Tibial artery (tissue), 4 donors: ENCODE measurements around the gene RPS5.

Experiments
- DNase-seq, 2 donors: peaks; one replicate each; pipeline ENCODE4 v3.0.0-alpha.2; 2019
- H3K27ac ChIP-seq, 2 donors: fragments of 200-600 bp; sonication (generic) in 1 of 2; 1 replicate in 1 of 2; 2 replicates in 1 of 2; pipeline ENCODE4 v1.5.1; 2018 to 2019; ENCODE audit warnings: mild to moderate bottlenecking in 1 of 2
- H3K27me3 ChIP-seq, 2 donors: fragments of 200-600 bp; sonication (generic) in 1 of 2; one replicate each; pipeline versions ENCODE4 v1.5.1 to v1.6.0; 2016 to 2019
- H3K36me3 ChIP-seq, 3 donors: fragments of 200-600 bp; sonication (generic) in 2 of 3; one replicate each; pipeline ENCODE4 v1.5.1; 2016 to 2019; ENCODE audit warnings: mild to moderate bottlenecking in 2 of 3
- H3K4me1 ChIP-seq, 4 donors: fragments of 200-600 bp; sonication (generic) in 2 of 4; 1 replicate in 3 of 4; 2 replicates in 1 of 4; pipeline ENCODE4 v1.5.1; 2016 to 2019
- H3K4me3 ChIP-seq, 2 donors: fragments of 200-600 bp; sonication (generic) in 1 of 2; 1 replicate in 1 of 2; 2 replicates in 1 of 2; pipeline ENCODE4 v1.5.1; 2018 to 2019; ENCODE audit warnings: mild to moderate bottlenecking in 2 of 2
- H3K9me3 ChIP-seq, 3 donors: fragments of 200-600 bp; sonication (generic) in 1 of 3; one replicate each; pipeline ENCODE4 v1.5.1; 2016 to 2019
- intact Hi-C: fragments of 100-400 bp; cut with DNase I; formaldehyde crosslinking; loops from one replicate; pipeline ENCODE4 v1.15.0; 2023; ENCODE audit warnings: low total_unique reads
- TF ChIP-seq, protein P1 (sequence below), 2 experiments: fragments of 200-600 bp in 1 of 2; fragments of 450-650 bp in 1 of 2; IDR thresholded peaks; one replicate each; pipeline ENCODE4 v1.5.1; 2017 to 2019; ENCODE audit warnings: antibody characterized with exemption in 2 of 2, mild to moderate bottlenecking in 1 of 2, moderate library complexity in 1 of 2

RPS5 gene

DNA sequence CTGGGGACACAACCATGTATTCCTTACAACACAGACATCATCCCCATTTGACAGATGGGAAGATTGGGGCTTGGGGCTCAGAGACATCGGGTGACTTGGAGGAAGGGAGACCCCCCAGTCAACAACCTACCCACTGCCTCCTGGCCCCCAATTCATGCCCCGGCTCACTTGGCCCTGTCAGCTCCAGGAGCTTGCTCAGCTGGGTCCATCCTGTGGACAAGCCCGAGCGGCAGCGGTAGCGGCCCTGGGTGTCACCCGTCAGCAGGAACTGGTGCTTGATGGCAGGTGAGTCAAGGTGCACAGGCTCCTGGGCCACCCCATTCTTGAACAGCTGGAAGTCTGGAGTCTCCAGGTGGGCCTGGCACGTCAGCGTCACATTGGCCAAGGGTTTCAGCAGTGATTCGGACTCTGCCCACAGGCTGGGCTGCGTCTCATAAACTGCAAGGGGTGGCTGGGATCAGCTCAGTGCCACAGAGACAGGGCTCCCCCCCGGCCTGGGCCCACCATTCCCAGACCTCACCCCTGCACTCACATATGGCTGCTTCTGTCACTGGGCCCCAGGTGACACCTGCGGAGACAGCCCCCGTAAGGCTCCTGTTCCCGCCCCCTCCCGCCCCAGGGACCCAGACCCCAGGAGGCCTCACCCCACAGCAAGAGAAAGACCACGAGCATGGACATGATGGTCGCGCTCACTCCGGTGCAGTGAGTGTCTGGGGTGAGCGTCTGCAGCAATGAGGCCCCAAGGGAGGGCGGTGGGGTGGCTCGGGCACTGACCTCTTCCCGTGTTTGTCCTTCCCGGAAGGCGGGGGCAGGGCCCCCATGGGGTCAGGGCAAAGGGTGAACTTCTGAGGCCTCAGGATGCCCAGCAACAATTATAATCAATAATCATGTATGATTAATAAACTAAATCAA is 34.1 kb upstream of the RPS5 start, which contains the start of gene A1BG:
Gene A1BG (minus strand): TSS at position 733 of the 912 bp plus-strand sequence. CDS start 55 bp downstream, at position 678.
- H3K27me3 ChIP-seq, result peaks cover 0 to 31% of the 10 kb centered on the region in 2 donors
- no peak within 1 kb of the TSS for H3K4me3 ChIP-seq
- no peak for DNase-seq
- no peaks in the 10 kb centered on the region for H3K9me3 ChIP-seq
- TF ChIP-seq, protein P1, sequence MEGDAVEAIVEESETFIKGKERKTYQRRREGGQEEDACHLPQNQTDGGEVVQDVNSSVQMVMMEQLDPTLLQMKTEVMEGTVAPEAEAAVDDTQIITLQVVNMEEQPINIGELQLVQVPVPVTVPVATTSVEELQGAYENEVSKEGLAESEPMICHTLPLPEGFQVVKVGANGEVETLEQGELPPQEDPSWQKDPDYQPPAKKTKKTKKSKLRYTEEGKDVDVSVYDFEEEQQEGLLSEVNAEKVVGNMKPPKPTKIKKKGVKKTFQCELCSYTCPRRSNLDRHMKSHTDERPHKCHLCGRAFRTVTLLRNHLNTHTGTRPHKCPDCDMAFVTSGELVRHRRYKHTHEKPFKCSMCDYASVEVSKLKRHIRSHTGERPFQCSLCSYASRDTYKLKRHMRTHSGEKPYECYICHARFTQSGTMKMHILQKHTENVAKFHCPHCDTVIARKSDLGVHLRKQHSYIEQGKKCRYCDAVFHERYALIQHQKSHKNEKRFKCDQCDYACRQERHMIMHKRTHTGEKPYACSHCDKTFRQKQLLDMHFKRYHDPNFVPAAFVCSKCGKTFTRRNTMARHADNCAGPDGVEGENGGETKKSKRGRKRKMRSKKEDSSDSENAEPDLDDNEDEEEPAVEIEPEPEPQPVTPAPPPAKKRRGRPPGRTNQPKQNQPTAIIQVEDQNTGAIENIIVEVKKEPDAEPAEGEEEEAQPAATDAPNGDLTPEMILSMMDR (IDR thresholded peaks at IDR 0.05), result no peak
- intact Hi-C loops, result no loop called here
- H3K36me3 ChIP-seq, result peaks cover 0 to 27% (median 3%) of the 10 kb centered on the region in 3 donors
- H3K27ac ChIP-seq, result no peak within 1 kb of the TSS
- H3K4me1 ChIP-seq, result peaks cover 0 to 43% (median 21%) of the 10 kb centered on the region in 4 donors

DNA sequence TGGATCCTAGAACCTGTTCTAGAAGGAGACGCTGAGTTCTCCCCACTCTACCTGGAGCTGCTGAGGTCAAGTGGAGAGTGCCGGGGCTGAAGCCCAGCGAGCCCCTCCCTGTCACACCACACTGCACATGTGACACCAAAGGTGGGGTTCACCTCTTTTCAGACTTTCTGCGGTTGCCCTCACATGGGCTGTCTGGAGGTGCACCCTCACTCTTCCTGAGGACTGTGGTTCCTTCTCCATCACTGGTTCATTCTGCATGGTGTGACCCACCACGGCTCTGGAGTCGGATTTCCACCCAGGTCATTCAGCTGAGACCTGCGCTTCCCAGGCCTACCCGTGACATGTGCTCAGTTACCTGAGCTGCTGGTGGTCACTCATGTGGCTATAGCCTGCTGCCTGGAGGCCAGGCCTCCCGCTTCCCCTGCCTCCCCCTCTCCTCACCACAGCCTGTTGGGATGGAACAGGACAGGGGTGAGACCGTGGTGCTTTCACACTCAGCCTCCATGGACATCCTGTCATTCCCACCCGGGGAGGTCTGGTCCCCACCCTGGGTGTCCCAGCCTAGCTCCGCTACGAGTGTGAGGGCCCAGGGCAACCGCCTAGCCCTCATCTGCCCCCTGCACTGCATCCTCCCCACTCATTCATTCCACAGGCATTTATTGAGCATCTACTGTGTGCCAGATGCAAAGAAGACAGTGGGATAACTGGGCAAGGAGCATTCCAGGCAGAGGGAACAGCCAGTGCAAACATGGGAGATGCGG is 33.2 kb upstream of the RPS5 start:
- TF ChIP-seq, protein P1 (IDR thresholded peaks at IDR 0.05), result no peak
- no peak overlapping the region for H3K27ac ChIP-seq
- H3K36me3 ChIP-seq, result peaks cover 0 to 27% (median 3%) of the 10 kb centered on the region in 3 donors
- DNase-seq, result no peak
- peaks cover 0 to 40% of the 10 kb centered on the region in 2 donors for H3K27me3 ChIP-seq
- H3K9me3 ChIP-seq, result no peaks in the 10 kb centered on the region
- intact Hi-C loops, result no loop called here
- H3K4me1 ChIP-seq, result peaks cover 0 to 37% (median 22%) of the 10 kb centered on the region in 4 donors
- no peak overlapping the region for H3K4me3 ChIP-seq

DNA sequence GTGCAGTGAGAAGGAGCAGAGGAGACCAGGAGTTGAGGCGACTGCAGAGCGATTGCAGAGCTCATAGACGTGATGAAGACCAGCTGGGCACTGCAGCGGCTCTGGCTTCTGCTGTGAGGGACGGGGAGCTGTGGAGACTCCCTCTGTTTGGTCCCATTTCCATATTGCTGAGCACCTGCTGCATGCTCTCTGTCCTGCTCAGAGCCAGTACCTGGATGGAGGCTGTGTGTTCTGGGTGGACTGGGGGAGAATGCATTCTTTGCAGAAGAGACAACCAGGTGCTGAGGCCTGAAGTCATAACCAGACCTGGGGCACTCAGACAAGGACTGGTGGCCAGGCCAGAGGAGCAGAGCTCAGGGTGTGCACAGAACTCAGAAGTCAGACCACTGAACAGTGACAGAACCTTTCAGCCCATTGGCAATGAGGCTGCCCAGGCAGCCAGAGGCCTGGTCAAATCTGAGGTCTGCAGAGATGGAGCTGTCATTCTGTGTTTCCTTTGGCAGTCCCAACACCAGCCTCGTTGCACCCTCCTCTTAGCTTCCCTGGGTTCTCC is 32.5 kb upstream of the RPS5 start:
- H3K27ac ChIP-seq, result no peak overlapping the region
- H3K4me1 ChIP-seq, result peaks cover 0 to 32% (median 19%) of the 10 kb centered on the region in 4 donors
- no peaks in the 10 kb centered on the region for H3K9me3 ChIP-seq
- H3K27me3 ChIP-seq, result peaks cover 0 to 46% of the 10 kb centered on the region in 2 donors
- DNase-seq, result no peak
- peaks cover 0 to 27% (median 3%) of the 10 kb centered on the region in 3 donors for H3K36me3 ChIP-seq
- H3K4me3 ChIP-seq, result no peak overlapping the region
- TF ChIP-seq, protein P1 (IDR thresholded peaks at IDR 0.05), result no peak
- intact Hi-C loops, result no loop called here

DNA sequence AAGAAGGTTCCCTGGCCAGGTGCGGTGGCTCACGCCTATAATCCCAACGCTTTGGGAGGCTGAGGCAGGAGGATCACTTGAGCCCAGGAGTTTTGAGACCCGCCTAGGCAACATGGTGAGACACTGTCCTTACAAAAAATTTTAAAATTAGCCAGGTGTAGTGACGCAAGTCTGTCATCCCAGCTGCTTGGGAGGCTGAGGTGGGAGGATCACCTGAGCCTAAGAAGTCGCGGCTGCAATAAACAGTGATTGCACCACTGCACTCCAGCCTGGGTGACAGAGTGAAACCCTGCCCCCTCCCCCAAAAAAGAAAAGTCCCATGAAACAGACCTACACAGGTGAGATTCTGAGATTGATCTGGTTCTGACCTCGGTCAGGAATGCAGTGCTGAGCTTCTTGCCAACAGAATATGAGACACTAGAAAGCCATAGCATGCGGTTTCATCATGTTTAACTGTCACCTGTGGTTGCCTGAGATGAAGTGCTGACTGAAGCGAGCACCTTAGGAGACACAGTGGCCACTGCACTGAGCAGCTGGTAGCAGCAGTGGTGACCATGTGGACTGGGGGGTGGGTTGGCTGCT is 31.8 kb upstream of the RPS5 start:
- Histone ChIP-seq H3K27ac (no peak overlapping the region), H3K4me3 (no peak overlapping the region), H3K9me3 (no peaks in the 10 kb centered on the region), H3K4me1 (peaks cover 0 to 30% (median 17%) of the 10 kb centered on the region in 4 donors), H3K36me3 (peaks cover 0 to 25% (median 3%) of the 10 kb centered on the region in 3 donors), H3K27me3 (peaks cover 0 to 46% of the 10 kb centered on the region in 2 donors)
- DNase-seq, result no peak
- intact Hi-C loops, result no loop called here
- TF ChIP-seq, protein P1 (IDR thresholded peaks at IDR 0.05), result no peak
